GM12892 (cell line): ENCODE data around the gene MYO7A.

Source experiments
- POLR2A ChIP-seq: IDR thresholded peaks from 2 replicates; pipeline ENCODE4 v1.6.1; 2011; ENCODE audit warnings: low read depth, low read length, control low read depth
- POLR2AphosphoS5 ChIP-seq: IDR thresholded peaks from 2 replicates; pipeline ENCODE4 v1.6.1; 2011; ENCODE audit warnings: low read depth, low read length, control low read depth
- TAF1 ChIP-seq: IDR thresholded peaks from 2 replicates; pipeline ENCODE4 v1.6.1; 2011; ENCODE audit warnings: low read depth, mild to moderate bottlenecking, control low read depth, low read length, borderline replicate concordance

GRCh38 chr11:77163271-77163670 is 35.2 kb downstream of the MYO7A start:
- TF ChIP-seq POLR2AphosphoS5 = no peak
- no peak for TF ChIP-seq POLR2A
- no peak for TF ChIP-seq TAF1
